Measurements from ENCODE around the gene GCFC2. TPM values are rescaled to one million over a fixed set of nuclear protein-coding genes. Genes with fewer than 3 reads are reported as not detected.

The GCFC2 gene
- total RNA-seq, 1 experiment from 2014 or later, result 24.5 TPM

GRCh38 chr2:75751824-75752468 lies 41.2 kb upstream of the GCFC2 start:
- no peak overlapping the region for H3K9ac ChIP-seq (ENCODE audit: low read length)
- no peak for TF ChIP-seq EZH2phosphoT487 (IDR thresholded peaks at IDR 0.05; ENCODE audit: borderline replicate concordance, low read length)
- no peak for TF ChIP-seq EZH2 (IDR thresholded peaks at IDR 0.05; ENCODE audit: low read length, unreplicated experiment)
- no peak for TF ChIP-seq CTCF (conservative IDR thresholded peaks at IDR 0.05; ENCODE audit: low read depth, low read length)
- H3K4me3 ChIP-seq (ENCODE audit: low read length), result no peak overlapping the region
- H3K36me3 ChIP-seq (ENCODE audit: low read depth, low read length), result no peaks in the 10 kb centered on the region
- CTCF ChIA-PET, result no interaction called here
- H3K9me2 ChIP-seq (replicated peaks; ENCODE audit: low read length), result no peaks in the 10 kb centered on the region
- H2AFZ ChIP-seq (ENCODE audit: low read length), result no peak overlapping the region
- intact Hi-C loops (cut with micrococcal nuclease), result no loop called here
- H3K4me2 ChIP-seq (ENCODE audit: low read length), result no peak overlapping the region
- no peaks in the 10 kb centered on the region for H3K79me2 ChIP-seq (ENCODE audit: low read length)
- no peaks in the 10 kb centered on the region for H4K20me1 ChIP-seq (ENCODE audit: low read length)
- no peak overlapping the region for H3K27ac ChIP-seq (ENCODE audit: low read length)
- peaks cover 22% of the 10 kb centered on the region for H3K27me3 ChIP-seq (ENCODE audit: low read length)
- H3F3A ChIP-seq (ENCODE audit: low read length, unreplicated experiment), result no peaks in the 10 kb centered on the region
- BruUV-seq (replicated peaks), result no TSS peak
- no peak for DNase-seq
- no peaks in the 10 kb centered on the region for H3K4me1 ChIP-seq (ENCODE audit: insufficient read depth, low read length)
- H3K9me3 ChIP-seq (ENCODE audit: low read length), result no peaks in the 10 kb centered on the region
- no peak for ATAC-seq
- POLR2A ChIA-PET (ENCODE audit: unreplicated experiment), result no interaction called here

DNA sequence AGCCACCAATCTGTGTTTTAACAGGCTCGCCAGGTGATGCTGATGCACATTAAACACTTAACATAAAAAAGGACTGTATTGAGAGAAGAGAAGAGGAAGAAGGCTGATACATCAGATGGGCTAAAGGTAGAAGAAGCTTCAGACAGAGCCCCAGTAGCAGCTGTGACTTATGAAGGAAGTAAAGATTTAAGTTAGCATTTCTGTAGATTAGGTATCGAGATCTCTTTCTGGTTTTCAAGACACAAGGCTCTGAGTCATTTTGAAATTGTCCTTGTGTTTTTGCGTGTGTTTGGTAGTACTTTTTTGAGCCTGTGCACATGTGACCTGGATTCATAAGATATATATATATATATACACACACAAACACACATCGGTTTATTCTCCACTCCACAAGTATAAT lies 40.6 kb upstream of the GCFC2 start:
- Histone ChIP-seq H2AFZ (ENCODE audit: low read length) (no peak overlapping the region), H3K27me3 (ENCODE audit: low read length) (peaks cover 22% of the 10 kb centered on the region), H3K4me2 (ENCODE audit: low read length) (no peak overlapping the region), H4K20me1 (ENCODE audit: low read length) (no peaks in the 10 kb centered on the region), H3K27ac (ENCODE audit: low read length) (no peak overlapping the region), H3K9ac (ENCODE audit: low read length) (no peak overlapping the region), H3K9me3 (ENCODE audit: low read length) (no peaks in the 10 kb centered on the region), H3K36me3 (ENCODE audit: low read depth, low read length) (no peaks in the 10 kb centered on the region), H3K9me2 (replicated peaks; ENCODE audit: low read length) (no peaks in the 10 kb centered on the region), H3K4me3 (ENCODE audit: low read length) (no peak overlapping the region), H3K79me2 (ENCODE audit: low read length) (no peaks in the 10 kb centered on the region), H3K4me1 (ENCODE audit: insufficient read depth, low read length) (no peaks in the 10 kb centered on the region), H3F3A (ENCODE audit: low read length, unreplicated experiment) (no peaks in the 10 kb centered on the region)
- TF ChIP-seq EZH2phosphoT487 (IDR thresholded peaks at IDR 0.05; ENCODE audit: borderline replicate concordance, low read length), result no peak
- no peak for TF ChIP-seq EZH2 (IDR thresholded peaks at IDR 0.05; ENCODE audit: low read length, unreplicated experiment)
- TF ChIP-seq CTCF (conservative IDR thresholded peaks at IDR 0.05; ENCODE audit: low read depth, low read length), result no peak
- no TSS peak for BruUV-seq (replicated peaks)
- DNase-seq (no peak), ATAC-seq (no peak)
- POLR2A ChIA-PET (ENCODE audit: unreplicated experiment), result no interaction called here
- intact Hi-C loops (cut with micrococcal nuclease), result no loop called here
- CTCF ChIA-PET, result no interaction called here

- Histone ChIP-seq H3K9ac (ENCODE audit: low read length) (no peak overlapping the region), H2AFZ (ENCODE audit: low read length) (no peak overlapping the region), H3K9me2 (replicated peaks; ENCODE audit: low read length) (no peaks in the 10 kb centered on the region), H4K20me1 (ENCODE audit: low read length) (no peaks in the 10 kb centered on the region), H3K4me1 (ENCODE audit: insufficient read depth, low read length) (no peaks in the 10 kb centered on the region), H3K4me2 (ENCODE audit: low read length) (no peak overlapping the region), H3K27ac (ENCODE audit: low read length) (no peak overlapping the region), H3F3A (ENCODE audit: low read length, unreplicated experiment) (no peaks in the 10 kb centered on the region), H3K27me3 (ENCODE audit: low read length) (peaks cover 20% of the 10 kb centered on the region; the same call in 1 of the 2 replicates), H3K36me3 (ENCODE audit: low read depth, low read length) (no peaks in the 10 kb centered on the region), H3K4me3 (ENCODE audit: low read length) (no peak overlapping the region), H3K9me3 (ENCODE audit: low read length) (no peaks in the 10 kb centered on the region), H3K79me2 (ENCODE audit: low read length) (no peaks in the 10 kb centered on the region)
- ChIA-PET POLR2A (ENCODE audit: unreplicated experiment) (no interaction called here), CTCF (no interaction called here)
- TF ChIP-seq CTCF (conservative IDR thresholded peaks at IDR 0.05; ENCODE audit: low read depth, low read length), result no peak
- TF ChIP-seq EZH2phosphoT487 (IDR thresholded peaks at IDR 0.05; ENCODE audit: borderline replicate concordance, low read length), result no peak
- TF ChIP-seq EZH2 (IDR thresholded peaks at IDR 0.05; ENCODE audit: low read length, unreplicated experiment), result no peak
- no TSS peak for BruUV-seq (replicated peaks)
- DNase-seq (no peak), ATAC-seq (no peak)
- intact Hi-C loops (cut with micrococcal nuclease), result no loop called here
These were observed 27.2 kb upstream of the GCFC2 start for GRCh38 chr2:75737961-75738360.
